PFSK-1 (cell line): ENCODE data around the gene NUDT1.

Experiments
- FOXP2 ChIP-seq: optimal IDR thresholded peaks from 2 replicates; pipeline ENCODE3; 2011; ENCODE audit warnings: borderline replicate concordance, control low read depth, inconsistent platforms; ENCODE audit not compliant: insufficient read depth; ENCODE audit errors: extremely low read length, extremely low read depth
- POLR2AphosphoS5 ChIP-seq: IDR thresholded peaks from 2 replicates; pipeline ENCODE4 v1.6.1; 2012; ENCODE audit warnings: low read depth, mild to moderate bottlenecking, control low read depth, low read length, moderate library complexity
- SIN3A ChIP-seq: IDR thresholded peaks from 2 replicates; pipeline ENCODE4 v1.6.1; 2012; ENCODE audit warnings: mild to moderate bottlenecking, low read length, moderate library complexity, borderline replicate concordance; ENCODE audit not compliant: insufficient read depth
- TAF1 ChIP-seq: IDR thresholded peaks from 2 replicates; pipeline ENCODE4 v1.6.1; 2012; ENCODE audit warnings: low read length, control low read depth, borderline replicate concordance; ENCODE audit not compliant: insufficient read depth
- TF ChIP-seq, protein P1 (sequence below), 2 experiments: IDR thresholded peaks; 2 replicates each; pipeline versions ENCODE4 v1.6.1 to v1.8.0; 2011 to 2012; ENCODE audit warnings: low read depth in 2 of 2, low read length in 2 of 2, control low read depth in 1 of 2, inconsistent platforms in 1 of 2, mild to moderate bottlenecking in 1 of 2, moderate library complexity in 1 of 2; ENCODE audit not compliant: insufficient read depth in 1 of 2

NUDT1 gene

DNA sequence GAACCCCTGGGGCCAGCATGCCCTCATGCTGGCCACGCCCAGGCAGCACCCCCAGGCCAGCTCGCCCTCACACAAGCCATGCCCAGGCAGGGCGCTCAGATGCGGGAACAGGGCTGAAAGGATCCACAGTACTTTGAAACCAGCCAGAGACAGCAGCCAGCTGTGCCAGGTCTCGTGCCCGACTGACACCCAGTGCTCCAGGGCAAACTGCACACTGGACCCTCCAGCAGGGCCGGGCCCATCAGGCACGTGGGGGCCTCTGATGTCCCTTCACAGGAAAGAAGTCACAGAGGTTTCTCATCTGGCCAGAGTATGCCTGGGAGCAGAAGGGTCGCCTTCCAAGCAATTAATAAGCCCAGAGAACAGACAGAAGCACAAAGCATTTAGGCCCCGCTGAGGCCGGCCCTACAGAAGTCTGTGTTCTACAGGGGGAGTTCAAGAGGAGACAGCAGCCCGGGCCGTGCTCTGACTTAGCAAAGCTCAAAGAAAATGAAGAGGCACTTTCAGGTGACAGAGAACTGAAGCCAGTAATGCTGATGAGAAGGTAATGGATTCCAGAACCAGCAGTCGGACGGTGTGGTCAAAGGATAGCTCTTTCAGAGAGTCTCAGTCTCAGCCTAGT lies 30.7 kb upstream of the NUDT1 start:
- no peak for TF ChIP-seq POLR2AphosphoS5
- no peak for TF ChIP-seq TAF1
- TF ChIP-seq SIN3A: no peak
- TF ChIP-seq FOXP2: no peak
- TF ChIP-seq, protein P1, sequence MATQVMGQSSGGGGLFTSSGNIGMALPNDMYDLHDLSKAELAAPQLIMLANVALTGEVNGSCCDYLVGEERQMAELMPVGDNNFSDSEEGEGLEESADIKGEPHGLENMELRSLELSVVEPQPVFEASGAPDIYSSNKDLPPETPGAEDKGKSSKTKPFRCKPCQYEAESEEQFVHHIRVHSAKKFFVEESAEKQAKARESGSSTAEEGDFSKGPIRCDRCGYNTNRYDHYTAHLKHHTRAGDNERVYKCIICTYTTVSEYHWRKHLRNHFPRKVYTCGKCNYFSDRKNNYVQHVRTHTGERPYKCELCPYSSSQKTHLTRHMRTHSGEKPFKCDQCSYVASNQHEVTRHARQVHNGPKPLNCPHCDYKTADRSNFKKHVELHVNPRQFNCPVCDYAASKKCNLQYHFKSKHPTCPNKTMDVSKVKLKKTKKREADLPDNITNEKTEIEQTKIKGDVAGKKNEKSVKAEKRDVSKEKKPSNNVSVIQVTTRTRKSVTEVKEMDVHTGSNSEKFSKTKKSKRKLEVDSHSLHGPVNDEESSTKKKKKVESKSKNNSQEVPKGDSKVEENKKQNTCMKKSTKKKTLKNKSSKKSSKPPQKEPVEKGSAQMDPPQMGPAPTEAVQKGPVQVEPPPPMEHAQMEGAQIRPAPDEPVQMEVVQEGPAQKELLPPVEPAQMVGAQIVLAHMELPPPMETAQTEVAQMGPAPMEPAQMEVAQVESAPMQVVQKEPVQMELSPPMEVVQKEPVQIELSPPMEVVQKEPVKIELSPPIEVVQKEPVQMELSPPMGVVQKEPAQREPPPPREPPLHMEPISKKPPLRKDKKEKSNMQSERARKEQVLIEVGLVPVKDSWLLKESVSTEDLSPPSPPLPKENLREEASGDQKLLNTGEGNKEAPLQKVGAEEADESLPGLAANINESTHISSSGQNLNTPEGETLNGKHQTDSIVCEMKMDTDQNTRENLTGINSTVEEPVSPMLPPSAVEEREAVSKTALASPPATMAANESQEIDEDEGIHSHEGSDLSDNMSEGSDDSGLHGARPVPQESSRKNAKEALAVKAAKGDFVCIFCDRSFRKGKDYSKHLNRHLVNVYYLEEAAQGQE (IDR thresholded peaks at IDR 0.05; ENCODE audit: insufficient read depth in 1 of 2, low read depth in 2 of 2, low read length in 2 of 2): no peak

DNA sequence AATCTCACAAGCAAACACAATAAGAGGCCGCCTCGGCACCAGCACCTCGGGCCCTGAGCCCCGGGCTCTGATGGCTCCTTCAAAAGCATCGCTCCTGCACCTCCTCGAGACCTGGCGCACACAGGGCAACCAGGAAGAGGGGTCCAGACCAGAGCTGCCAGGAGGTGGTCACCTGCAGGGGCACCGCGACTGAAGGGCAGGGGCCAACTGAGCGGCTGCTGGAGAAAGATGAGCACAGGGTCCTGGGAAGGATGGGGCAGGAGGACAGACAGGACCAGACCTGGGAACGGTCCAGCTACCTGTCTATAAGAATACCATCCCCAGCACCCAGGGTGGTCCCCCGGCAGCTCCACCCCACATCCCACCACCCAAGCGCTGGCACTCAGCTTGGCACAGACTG lies 30.1 kb upstream of the NUDT1 start:
- TF ChIP-seq SIN3A (no peak), POLR2AphosphoS5 (no peak), TAF1 (no peak), FOXP2 (no peak)
- TF ChIP-seq, protein P1 (IDR thresholded peaks at IDR 0.05; ENCODE audit: insufficient read depth in 1 of 2, low read depth in 2 of 2, low read length in 2 of 2): no peak

DNA sequence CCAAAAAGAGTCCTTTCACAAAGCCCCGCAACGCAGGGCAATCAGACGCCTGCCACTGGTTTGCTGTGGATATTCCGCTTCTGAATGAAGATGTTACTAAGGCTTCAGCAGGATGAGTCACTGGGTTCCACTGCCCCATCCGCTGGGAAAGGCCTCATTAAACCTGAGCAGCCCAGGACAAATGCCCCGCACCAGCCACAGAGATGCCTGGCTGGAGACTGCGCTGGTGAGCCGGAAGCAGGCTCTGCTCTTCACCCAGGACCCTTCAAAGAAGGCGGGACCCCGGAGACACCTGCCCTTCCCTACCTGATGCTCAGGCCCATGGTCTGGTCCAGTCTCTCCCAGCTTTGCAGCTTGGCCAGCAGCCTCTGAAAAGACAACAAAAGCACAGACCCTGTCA lies 29.1 kb upstream of the NUDT1 start:
- TF ChIP-seq SIN3A (no peak), FOXP2 (no peak), POLR2AphosphoS5 (no peak), TAF1 (no peak)
- TF ChIP-seq, protein P1 (IDR thresholded peaks at IDR 0.05; ENCODE audit: insufficient read depth in 1 of 2, low read depth in 2 of 2, low read length in 2 of 2): no peak

DNA sequence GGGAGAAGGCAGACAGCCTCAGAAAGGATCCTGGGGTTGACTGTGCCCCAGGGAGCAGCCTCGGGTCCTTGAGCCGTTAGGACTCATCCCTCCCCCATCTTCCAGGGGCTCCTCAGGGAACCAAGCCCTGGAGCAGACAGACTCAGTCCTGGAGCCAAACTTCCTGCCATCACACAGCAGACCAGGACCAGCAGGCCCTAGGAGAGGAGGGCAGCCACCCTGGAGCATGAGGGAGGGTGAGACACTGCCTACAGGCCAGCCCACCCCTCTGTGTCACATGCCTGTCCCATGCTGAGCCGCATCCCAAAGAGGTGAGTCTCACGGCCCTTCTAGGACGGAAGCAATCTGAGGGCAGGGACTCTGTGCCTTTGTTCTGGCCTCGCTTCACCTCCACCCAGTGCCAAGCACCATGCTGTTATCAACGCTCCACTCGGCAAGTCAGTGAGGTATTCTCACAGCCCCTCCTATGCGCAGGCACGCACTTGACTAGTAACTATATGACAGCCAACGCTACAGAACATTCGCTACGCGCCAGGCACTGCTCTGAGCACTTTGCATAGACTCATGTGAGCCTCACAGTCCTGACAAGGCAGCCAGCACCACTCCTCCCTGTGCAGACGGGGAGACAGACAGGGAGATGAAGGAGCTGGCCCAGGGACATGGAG lies 28.3 kb upstream of the NUDT1 start:
- TF ChIP-seq, protein P1 (IDR thresholded peaks at IDR 0.05; ENCODE audit: insufficient read depth in 1 of 2, low read depth in 2 of 2, low read length in 2 of 2): no peak
- TF ChIP-seq POLR2AphosphoS5 (no peak), TAF1 (no peak), SIN3A (no peak), FOXP2 (no peak)
